ENCODE results near the gene ARPC5L. TPM values are rescaled to one million over a fixed set of nuclear protein-coding genes. Genes with fewer than 3 reads are reported as not detected.
"Not testable (repeated sequence)": the region's sequence is repeated elsewhere in the genome, so short reads cannot be mapped to it uniquely, and the experiment has no call there.

ARPC5L gene
- total RNA-seq, 1 donor from 2014 or later = 35.1 TPM

DNA sequence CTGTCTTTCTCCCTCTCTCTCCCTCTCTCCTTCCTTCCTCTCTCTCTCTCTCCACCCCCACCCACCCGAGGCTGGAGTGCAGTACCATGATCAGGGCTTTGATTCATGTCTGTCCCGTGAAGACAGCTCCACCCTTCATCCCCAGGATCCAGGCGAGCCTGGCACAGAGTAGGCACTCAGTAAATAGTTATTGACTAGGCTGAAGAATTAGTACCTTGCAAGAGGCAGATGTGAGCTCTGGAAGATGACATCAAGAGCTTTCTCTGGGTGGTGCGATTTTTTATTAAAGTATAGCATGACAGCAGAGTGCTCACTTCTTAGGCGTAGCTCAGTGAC, 32.6 kb upstream of the ARPC5L start:
- no peak for TF ChIP-seq CTCF (IDR thresholded peaks at IDR 0.05)

DNA sequence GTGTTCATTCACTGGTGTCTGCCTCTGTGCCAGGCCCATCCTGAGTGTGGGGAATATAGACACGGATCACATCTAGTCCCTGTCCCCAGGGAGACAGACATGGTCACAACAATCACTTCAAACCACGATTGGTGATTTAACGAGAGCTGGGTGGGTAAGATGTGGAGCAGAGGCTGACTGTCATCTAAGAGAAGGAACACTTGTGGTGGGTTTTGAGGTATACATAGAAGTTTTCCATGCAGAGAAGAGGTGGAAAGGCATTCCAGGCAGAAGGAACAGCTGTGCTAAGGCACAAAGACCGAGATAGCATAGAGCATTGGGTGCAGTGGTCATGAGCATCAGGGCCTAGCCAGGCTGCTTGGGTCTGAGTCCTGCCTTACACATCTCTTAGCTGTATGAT, 31.3 kb upstream of the ARPC5L start:
- TF ChIP-seq CTCF (IDR thresholded peaks at IDR 0.05) = no peak
- peaks cover 2% of the 10 kb centered on the region for H3K36me3 Mint-ChIP-seq (ENCODE audit: low read depth)
- peaks cover 34% of the 10 kb centered on the region for H3K4me1 Mint-ChIP-seq (ENCODE audit: low read depth)
- no peaks in the 10 kb centered on the region for H3K27me3 Mint-ChIP-seq (ENCODE audit: low read depth)
- no peak for DNase-seq (ENCODE audit: low spot score)
- peaks cover 4% of the 10 kb centered on the region for H3K9me3 Mint-ChIP-seq (ENCODE audit: low read depth)
- no peak overlapping the region for H3K27ac Mint-ChIP-seq (ENCODE audit: unreplicated experiment)
- no peak overlapping the region for H3K4me3 Mint-ChIP-seq (ENCODE audit: unreplicated experiment)

More for the DNA sequence above, 32.6 kb upstream of the ARPC5L start:
- no peak overlapping the region for H3K4me3 Mint-ChIP-seq (ENCODE audit: unreplicated experiment)
- H3K27ac Mint-ChIP-seq (ENCODE audit: unreplicated experiment) = no peak overlapping the region
- H3K9me3 Mint-ChIP-seq (ENCODE audit: low read depth) = peaks cover 6% of the 10 kb centered on the region
- H3K36me3 Mint-ChIP-seq (ENCODE audit: low read depth) = peaks cover 2% of the 10 kb centered on the region
- DNase-seq (ENCODE audit: low spot score) = no peak
- peaks cover 21% of the 10 kb centered on the region for H3K4me1 Mint-ChIP-seq (ENCODE audit: low read depth)
- no peaks in the 10 kb centered on the region for H3K27me3 Mint-ChIP-seq (ENCODE audit: low read depth)

DNA sequence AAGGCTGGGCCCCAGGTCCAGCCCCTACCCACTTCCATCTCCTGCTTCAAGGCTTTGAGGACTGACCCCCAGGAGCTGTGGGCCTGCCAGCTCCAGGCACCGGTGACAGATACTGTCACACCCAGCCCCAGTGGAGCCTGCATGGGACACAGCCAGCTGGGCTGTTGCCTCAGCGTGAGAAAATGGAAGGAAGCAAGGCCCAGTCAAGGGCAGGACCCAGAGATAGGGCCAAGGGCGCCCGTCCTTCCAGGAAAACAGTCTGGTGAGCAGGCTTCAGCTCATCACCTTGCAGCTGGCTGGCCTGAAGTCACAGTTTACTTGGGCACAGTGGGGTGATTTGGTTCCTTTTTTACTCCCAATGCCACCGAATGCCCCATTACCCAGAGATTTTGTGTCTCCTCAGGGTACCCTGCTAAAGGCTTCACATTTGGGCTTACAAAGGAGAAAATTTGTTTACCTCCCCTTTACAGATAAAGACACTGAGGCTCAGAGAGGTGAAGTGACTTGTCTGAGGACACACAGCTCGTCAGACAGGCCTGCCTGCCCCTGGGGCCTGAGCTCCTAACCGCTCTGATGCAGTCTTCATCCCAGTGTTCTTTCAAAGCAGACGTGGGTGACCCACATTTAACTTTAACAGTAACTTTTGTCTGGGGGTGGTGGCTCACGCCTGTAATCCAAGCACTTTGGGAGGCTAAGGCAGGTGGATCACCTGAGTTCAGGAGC, 30.1 kb upstream of the ARPC5L start:
- H3K4me1 Mint-ChIP-seq (ENCODE audit: low read depth) = peaks cover 38% of the 10 kb centered on the region
- no peaks in the 10 kb centered on the region for H3K36me3 Mint-ChIP-seq (ENCODE audit: low read depth)
- H3K9me3 Mint-ChIP-seq (ENCODE audit: low read depth) = no peaks in the 10 kb centered on the region
- no peak for TF ChIP-seq CTCF (IDR thresholded peaks at IDR 0.05)
- peak overlapping the region; percentile 74 for H3K27ac Mint-ChIP-seq (ENCODE audit: unreplicated experiment)
- H3K4me3 Mint-ChIP-seq (ENCODE audit: unreplicated experiment) = no peak overlapping the region
- DNase-seq (ENCODE audit: low spot score) = no peak
- no peaks in the 10 kb centered on the region for H3K27me3 Mint-ChIP-seq (ENCODE audit: low read depth)

- peak overlapping the region; percentile 93 for H3K27ac Mint-ChIP-seq (ENCODE audit: unreplicated experiment)
- no peaks in the 10 kb centered on the region for H3K36me3 Mint-ChIP-seq (ENCODE audit: low read depth)
- H3K4me3 Mint-ChIP-seq (ENCODE audit: unreplicated experiment) = no peak overlapping the region
- no peaks in the 10 kb centered on the region for H3K9me3 Mint-ChIP-seq (ENCODE audit: low read depth)
- peaks cover 34% of the 10 kb centered on the region for H3K4me1 Mint-ChIP-seq (ENCODE audit: low read depth)
- no peak for DNase-seq (ENCODE audit: low spot score)
- TF ChIP-seq CTCF (IDR thresholded peaks at IDR 0.05) = no peak
- H3K27me3 Mint-ChIP-seq (ENCODE audit: low read depth) = no peaks in the 10 kb centered on the region
These were observed 27.3 kb upstream of the ARPC5L start for GRCh38 chr9:124834591-124834990.

DNA sequence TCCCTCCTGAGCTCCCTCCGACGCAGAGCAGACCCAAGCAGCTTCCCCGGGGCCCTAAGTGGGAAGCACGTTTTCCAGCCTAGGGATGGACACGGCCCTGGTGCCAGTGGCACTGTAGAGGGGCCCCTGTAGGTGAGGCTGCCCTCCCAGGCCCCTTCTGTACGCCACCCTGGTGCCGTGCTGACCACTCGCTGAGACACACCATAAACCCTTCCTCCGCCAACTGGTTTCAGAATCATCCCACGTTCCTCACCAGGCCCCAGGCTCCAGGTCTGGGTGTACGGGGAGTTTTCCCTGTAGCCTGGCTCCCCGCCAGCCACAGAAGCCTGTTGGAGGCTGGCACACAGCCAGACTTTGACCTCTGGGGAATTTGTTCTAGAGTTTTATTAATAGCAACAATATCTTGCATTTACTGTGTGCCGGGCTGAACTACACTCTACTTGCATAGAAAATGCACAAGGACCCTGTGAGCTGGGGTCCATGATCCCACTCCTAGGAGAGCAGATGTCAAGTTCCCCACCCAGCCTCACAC, 26.8 kb upstream of the ARPC5L start:
- Mint-ChIP-seq H3K9me3 (ENCODE audit: low read depth) (no peaks in the 10 kb centered on the region), H3K36me3 (ENCODE audit: low read depth) (no peaks in the 10 kb centered on the region), H3K4me1 (ENCODE audit: low read depth) (peaks cover 36% of the 10 kb centered on the region), H3K27me3 (ENCODE audit: low read depth) (no peaks in the 10 kb centered on the region), H3K27ac (ENCODE audit: unreplicated experiment) (peak overlapping the region; percentile 93), H3K4me3 (ENCODE audit: unreplicated experiment) (no peak overlapping the region)
- TF ChIP-seq CTCF (IDR thresholded peaks at IDR 0.05) = no peak
- no peak for DNase-seq (ENCODE audit: low spot score)

DNA sequence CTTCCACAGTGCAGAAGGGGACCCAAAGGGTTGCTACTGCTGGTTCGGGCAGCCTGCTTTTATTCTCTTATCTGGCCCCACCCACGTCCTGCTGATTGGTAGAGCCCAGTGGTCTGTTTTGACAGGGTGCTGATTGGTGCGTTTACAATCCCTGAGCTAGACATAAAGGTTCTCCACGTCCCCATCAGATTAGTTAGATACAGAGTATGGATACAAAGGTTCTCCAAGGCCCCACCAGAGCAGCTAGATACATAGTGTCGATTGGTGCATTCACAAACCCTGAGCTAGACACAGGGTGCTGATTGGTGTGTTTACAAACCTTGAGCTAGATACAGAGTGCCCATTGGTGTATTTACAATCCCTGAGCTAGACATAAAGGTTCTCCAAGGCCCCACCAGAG, 23.8 kb upstream of the ARPC5L start:
- H3K4me3 Mint-ChIP-seq (ENCODE audit: unreplicated experiment); H3K27ac Mint-ChIP-seq (ENCODE audit: unreplicated experiment); H3K27me3 Mint-ChIP-seq (ENCODE audit: low read depth); H3K36me3 Mint-ChIP-seq (ENCODE audit: low read depth); DNase-seq (ENCODE audit: low spot score); H3K9me3 Mint-ChIP-seq (ENCODE audit: low read depth): not testable (repeated sequence)
- peaks cover 27% of the 10 kb centered on the region for H3K4me1 Mint-ChIP-seq (ENCODE audit: low read depth)

- H3K4me1 Mint-ChIP-seq (ENCODE audit: low read depth) = peaks cover 33% of the 10 kb centered on the region
- H3K4me3 Mint-ChIP-seq (ENCODE audit: unreplicated experiment); H3K27ac Mint-ChIP-seq (ENCODE audit: unreplicated experiment); H3K27me3 Mint-ChIP-seq (ENCODE audit: low read depth); DNase-seq (ENCODE audit: low spot score); H3K9me3 Mint-ChIP-seq (ENCODE audit: low read depth); H3K36me3 Mint-ChIP-seq (ENCODE audit: low read depth): not testable (repeated sequence)
These were observed 23.2 kb upstream of the ARPC5L start for GRCh38 chr9:124838567-124839275.
